GM12873 (cell line): Measurements from ENCODE around the gene GRK1.

ENCODE experiments used
- TF ChIP-seq, protein P1 (sequence below): IDR thresholded peaks from 2 replicates; pipeline ENCODE4 v1.5.1; 2012; ENCODE audit warnings: low read depth, mild to moderate bottlenecking, moderate library complexity, low read length, control low read depth; ENCODE audit not compliant: insufficient read depth; ENCODE audit errors: missing control alignments

Gene GRK1

DNA sequence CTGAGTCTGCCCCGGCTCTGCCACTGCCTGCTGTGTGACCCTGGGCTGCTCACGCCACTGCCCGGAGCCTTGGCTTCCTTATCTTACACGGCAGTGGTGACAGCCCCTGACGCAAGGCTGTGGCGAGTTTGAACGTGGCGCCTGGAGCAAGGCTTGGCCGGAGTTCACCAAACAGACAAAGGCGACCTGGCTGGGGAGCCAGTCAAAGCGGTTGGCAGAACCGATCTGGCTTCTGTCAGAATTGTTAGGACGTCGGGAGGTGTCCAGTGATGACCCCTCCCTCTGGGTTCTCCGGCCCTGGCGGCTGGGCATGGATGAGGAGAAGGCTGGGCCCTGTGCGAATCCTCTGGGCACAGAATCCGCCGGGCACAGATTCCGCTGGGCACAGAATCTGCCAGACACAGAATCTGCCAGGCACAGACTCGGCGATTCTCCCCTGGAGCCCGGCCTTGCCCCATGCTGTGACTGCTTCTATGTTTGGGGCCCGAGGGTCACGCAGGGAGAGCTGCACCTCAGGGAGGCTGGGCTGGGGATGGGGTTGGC lies 80.3 kb downstream of the GRK1 start:
- TF ChIP-seq, protein P1, sequence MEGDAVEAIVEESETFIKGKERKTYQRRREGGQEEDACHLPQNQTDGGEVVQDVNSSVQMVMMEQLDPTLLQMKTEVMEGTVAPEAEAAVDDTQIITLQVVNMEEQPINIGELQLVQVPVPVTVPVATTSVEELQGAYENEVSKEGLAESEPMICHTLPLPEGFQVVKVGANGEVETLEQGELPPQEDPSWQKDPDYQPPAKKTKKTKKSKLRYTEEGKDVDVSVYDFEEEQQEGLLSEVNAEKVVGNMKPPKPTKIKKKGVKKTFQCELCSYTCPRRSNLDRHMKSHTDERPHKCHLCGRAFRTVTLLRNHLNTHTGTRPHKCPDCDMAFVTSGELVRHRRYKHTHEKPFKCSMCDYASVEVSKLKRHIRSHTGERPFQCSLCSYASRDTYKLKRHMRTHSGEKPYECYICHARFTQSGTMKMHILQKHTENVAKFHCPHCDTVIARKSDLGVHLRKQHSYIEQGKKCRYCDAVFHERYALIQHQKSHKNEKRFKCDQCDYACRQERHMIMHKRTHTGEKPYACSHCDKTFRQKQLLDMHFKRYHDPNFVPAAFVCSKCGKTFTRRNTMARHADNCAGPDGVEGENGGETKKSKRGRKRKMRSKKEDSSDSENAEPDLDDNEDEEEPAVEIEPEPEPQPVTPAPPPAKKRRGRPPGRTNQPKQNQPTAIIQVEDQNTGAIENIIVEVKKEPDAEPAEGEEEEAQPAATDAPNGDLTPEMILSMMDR, result no peak

- TF ChIP-seq, protein P1, result no peak
Observed at GRCh38 chr13:113748101-113748861, 81.3 kb downstream of the GRK1 start.

GRCh38 chr13:113748862-113749451 lies 81.9 kb downstream of the GRK1 start:
- TF ChIP-seq, protein P1, result no peak

DNA sequence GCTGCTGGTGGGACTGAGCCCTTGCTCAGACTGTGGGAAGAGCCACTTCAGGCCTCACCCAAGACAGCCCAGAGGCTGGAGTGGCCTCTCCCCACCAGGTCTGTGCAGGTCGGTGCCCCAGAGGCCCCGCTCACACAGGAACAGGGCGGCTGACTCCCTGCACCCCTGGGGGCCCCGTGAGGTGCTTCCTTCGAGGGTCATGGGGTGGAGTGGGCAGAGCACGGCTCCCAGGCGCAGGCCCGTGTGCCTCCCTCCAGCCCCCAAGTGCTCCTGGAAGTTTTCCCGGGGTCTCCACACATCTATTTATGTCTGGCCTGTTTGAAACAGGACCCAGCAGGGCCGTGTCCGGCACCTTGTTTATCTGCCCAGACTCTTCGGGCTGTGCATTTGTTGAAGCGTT lies 82.5 kb downstream of the GRK1 start:
- TF ChIP-seq, protein P1, result no peak

DNA sequence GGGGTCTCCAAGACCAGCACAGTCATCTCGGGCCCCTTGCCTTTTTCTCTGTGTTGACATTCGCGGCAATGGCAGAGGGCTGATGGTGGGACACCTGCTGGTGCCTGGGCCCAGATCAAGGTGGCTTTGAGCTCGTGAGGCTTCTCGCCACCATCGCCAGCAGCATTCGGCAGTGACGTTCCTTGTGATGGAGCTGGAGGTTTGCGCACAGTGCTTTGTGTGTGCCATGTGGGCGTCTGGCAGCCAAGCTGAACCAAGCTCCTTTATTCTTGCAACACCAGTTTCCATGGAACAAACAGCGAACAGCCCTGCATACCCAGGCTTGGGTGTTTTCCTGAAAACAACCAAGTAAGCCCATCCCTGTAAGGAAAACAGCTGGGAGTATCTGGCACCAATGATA lies 82.9 kb downstream of the GRK1 start:
- TF ChIP-seq, protein P1, result no peak

GRCh38 chr13:113750554-113751399 lies 83.8 kb downstream of the GRK1 start:
- TF ChIP-seq, protein P1, result no peak

DNA sequence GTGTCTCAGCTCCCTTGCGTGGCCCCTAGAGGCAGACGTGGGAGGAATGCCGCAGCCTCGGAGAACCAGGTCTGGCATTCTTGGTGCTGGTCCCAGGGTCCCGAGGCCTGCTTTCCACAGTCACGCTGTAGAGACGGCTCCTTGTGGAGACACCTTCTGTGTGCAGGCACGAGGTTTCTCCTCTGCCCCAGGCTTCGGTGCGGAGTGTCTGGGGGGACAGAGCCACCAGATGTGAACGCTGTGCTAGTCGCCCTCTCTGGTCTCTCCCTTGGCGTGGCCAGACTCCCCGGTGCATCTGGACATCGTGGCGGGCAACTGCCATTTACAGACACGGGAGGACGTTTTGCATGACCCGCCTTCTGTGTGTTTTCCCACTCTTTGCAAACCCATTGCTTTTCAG lies 84.5 kb downstream of the GRK1 start:
- TF ChIP-seq, protein P1, result no peak
